ENCODE measurements around the gene ARRB1. TPM values are rescaled to one million over a fixed set of nuclear protein-coding genes. Genes with fewer than 3 reads are reported as not detected.

ARRB1 gene
- polyA plus RNA-seq, 1 of the 3 experiments (the other 2 are of a cell fraction), result 7.0 TPM

GRCh38 chr11:75374646-75375045, 23.2 kb upstream of the ARRB1 start:
- H3K9me3 ChIP-seq, result no peaks in the 10 kb centered on the region
- H3K9me2 ChIP-seq, result no peaks in the 10 kb centered on the region
- H3K4me2 ChIP-seq, result no peak overlapping the region
- no peaks in the 10 kb centered on the region for H3K36me3 ChIP-seq (replicated peaks in 1 of 2; ENCODE audit: control insufficient read depth in 1 of 2, insufficient read depth in 2 of 2, low read length in 1 of 2)
- ChIA-PET CTCF (interaction anchor here (1.2 to 24.8 kb wide), 5 partner anchors 8 to 93 kb away, joined by 4 to 701 read pairs (median 5); no protein-coding TSS in a partner anchor), POLR2A (no interaction called here)
- no peak overlapping the region for H3K4me3 ChIP-seq (ENCODE audit: low read depth in 2 of 2, low read length in 1 of 2)
- no peak overlapping the region for H2AFZ ChIP-seq (ENCODE audit: low read depth)
- H3K9ac ChIP-seq, result no peak overlapping the region
- no peaks in the 10 kb centered on the region for H3K4me1 ChIP-seq (ENCODE audit: control insufficient read depth in 1 of 2, insufficient read depth in 2 of 2, low read depth in 1 of 2, low read length in 1 of 2)
- no peaks in the 10 kb centered on the region for H3K27me3 ChIP-seq (ENCODE audit: insufficient read depth)
- H3F3A ChIP-seq (replicated peaks; ENCODE audit: insufficient read depth), result no peaks in the 10 kb centered on the region
- H3K79me2 ChIP-seq (ENCODE audit: insufficient read depth), result no peaks in the 10 kb centered on the region
- no peak overlapping the region for H3K27ac ChIP-seq (ENCODE audit: low read depth in 2 of 2, low read length in 1 of 2)
- no peak for DNase-seq
- TF ChIP-seq FOXM1 (IDR thresholded peaks at IDR 0.05; ENCODE audit: low read depth), result no peak
- TF ChIP-seq USF2 (IDR thresholded peaks at IDR 0.05; ENCODE audit: borderline replicate concordance, low read depth, low read length), result no peak
- TF ChIP-seq EZH2phosphoT487 (IDR thresholded peaks at IDR 0.05; ENCODE audit: borderline replicate concordance, low read depth), result no peak
- no peak for TF ChIP-seq POLR2AphosphoS5 (IDR thresholded peaks at IDR 0.05; ENCODE audit: low read depth, low read length)
- no peak for TF ChIP-seq RCOR1 (IDR thresholded peaks at IDR 0.05; ENCODE audit: low read length)
- TF ChIP-seq CHD2 (IDR thresholded peaks at IDR 0.05; ENCODE audit: low read length, partially characterized antibody), result no peak
- no peak for TF ChIP-seq NRF1 (IDR thresholded peaks at IDR 0.05; ENCODE audit: low read depth, low read length)
- no peak for TF ChIP-seq ELF1 (IDR thresholded peaks at IDR 0.05)
- TF ChIP-seq TAF1 (IDR thresholded peaks at IDR 0.05; ENCODE audit: borderline replicate concordance, low read depth, low read length), result no peak
- no peak for TF ChIP-seq SIN3A (IDR thresholded peaks at IDR 0.05; ENCODE audit: borderline replicate concordance, low read depth, low read length)
- TF ChIP-seq MAX (IDR thresholded peaks at IDR 0.05; ENCODE audit: low read depth), result no peak
- TF ChIP-seq PBX3 (IDR thresholded peaks at IDR 0.05), result no peak
- no peak for TF ChIP-seq MEF2A (IDR thresholded peaks at IDR 0.05; ENCODE audit: borderline replicate concordance, low read depth)
- no peak for TF ChIP-seq RXRA (IDR thresholded peaks at IDR 0.05; ENCODE audit: borderline replicate concordance, low read depth)
- TF ChIP-seq RFX5 (IDR thresholded peaks at IDR 0.05; ENCODE audit: low read length), result no peak
- no peak for TF ChIP-seq MXI1 (IDR thresholded peaks at IDR 0.05; ENCODE audit: low read depth, low read length)
- no peak for TF ChIP-seq FOXJ3 (CRISPR knock-in tag; IDR thresholded peaks at IDR 0.05)
- H4K20me1 ChIP-seq (ENCODE audit: insufficient read depth), result no peaks in the 10 kb centered on the region
- WGBS (ENCODE audit: low lambda C conversion rate), result 92% methylated on average over 3 of the region's 4 CpGs

- POLR2A ChIA-PET, result no interaction called here
- 86% methylated on average over 8 of the region's 8 CpGs for WGBS (ENCODE audit: low lambda C conversion rate)
- no peaks in the 10 kb centered on the region for H3K79me2 ChIP-seq (ENCODE audit: insufficient read depth)
Measured at GRCh38 chr11:75373201-75373600, 21.7 kb upstream of the ARRB1 start.

More at GRCh38 chr11:75373201-75373600, 21.7 kb upstream of the ARRB1 start:
- no peaks in the 10 kb centered on the region for H3K4me1 ChIP-seq (ENCODE audit: control insufficient read depth in 1 of 2, insufficient read depth in 2 of 2, low read depth in 1 of 2, low read length in 1 of 2)
- H3K4me2 ChIP-seq, result no peak overlapping the region
- no peaks in the 10 kb centered on the region for H3K9me3 ChIP-seq
- no peaks in the 10 kb centered on the region for H3K9me2 ChIP-seq
- H3K36me3 ChIP-seq (replicated peaks in 1 of 2; ENCODE audit: control insufficient read depth in 1 of 2, insufficient read depth in 2 of 2, low read length in 1 of 2), result no peaks in the 10 kb centered on the region
- H3K4me3 ChIP-seq (ENCODE audit: low read depth in 2 of 2, low read length in 1 of 2), result no peak overlapping the region
- no peak for TF ChIP-seq RFX5 (IDR thresholded peaks at IDR 0.05; ENCODE audit: low read length)
- TF ChIP-seq MAX (IDR thresholded peaks at IDR 0.05; ENCODE audit: low read depth), result no peak
- no peak for TF ChIP-seq MEF2A (IDR thresholded peaks at IDR 0.05; ENCODE audit: borderline replicate concordance, low read depth)
- no peak for TF ChIP-seq NFIC (IDR thresholded peaks at IDR 0.05; ENCODE audit: borderline replicate concordance)
- TF ChIP-seq USF2 (IDR thresholded peaks at IDR 0.05; ENCODE audit: borderline replicate concordance, low read depth, low read length), result no peak
- no peak for TF ChIP-seq EP300 (IDR thresholded peaks at IDR 0.05; ENCODE audit: borderline replicate concordance in 1 of 2, low read depth in 1 of 2, low read length in 1 of 2)
- TF ChIP-seq JUND (IDR thresholded peaks at IDR 0.05), result no peak
- no peak for TF ChIP-seq SMC3 (IDR thresholded peaks at IDR 0.05; ENCODE audit: low read depth, low read length)
- TF ChIP-seq FOXM1 (IDR thresholded peaks at IDR 0.05; ENCODE audit: low read depth), result no peak
- no peak for TF ChIP-seq FOXJ3 (CRISPR knock-in tag; IDR thresholded peaks at IDR 0.05)
- no peak for TF ChIP-seq TCF12 (IDR thresholded peaks at IDR 0.05)
- no peak for TF ChIP-seq IRF3 (IDR thresholded peaks at IDR 0.05; ENCODE audit: low read depth, low read length)
- TF ChIP-seq GABPA (IDR thresholded peaks at IDR 0.05; ENCODE audit: low read depth), result no peak
- H3K27ac ChIP-seq (ENCODE audit: low read depth in 2 of 2, low read length in 1 of 2), result no peak overlapping the region
- no peaks in the 10 kb centered on the region for H4K20me1 ChIP-seq (ENCODE audit: insufficient read depth)
- CTCF ChIA-PET, result interaction anchor here (5.7 to 24.8 kb wide), 2 partner anchors 10 to 92 kb away, joined by 44 to 701 read pairs; no protein-coding TSS in a partner anchor
- DNase-seq, result no peak
- H3F3A ChIP-seq (replicated peaks; ENCODE audit: insufficient read depth), result no peaks in the 10 kb centered on the region
- no peak overlapping the region for H2AFZ ChIP-seq (ENCODE audit: low read depth)
- no peaks in the 10 kb centered on the region for H3K27me3 ChIP-seq (ENCODE audit: insufficient read depth)
- H3K9ac ChIP-seq, result no peak overlapping the region

Measured in SK-N-SH (cell line).